HepG2 (cell line): Measurements from ENCODE around the gene S100G. TPM values are rescaled to one million over a fixed set of nuclear protein-coding genes. Genes with fewer than 3 reads are reported as not detected.

Experiments
- AKAP8 ChIP-seq: sonication (generic); formaldehyde crosslinking; IDR thresholded peaks from 2 replicates; pipeline ENCODE4 v1.5.1; 2020; ENCODE audit warnings: mild to moderate bottlenecking, missing genetic modification reagents
- GMEB1 ChIP-seq: sonication (generic); formaldehyde crosslinking; IDR thresholded peaks from 2 replicates; pipeline ENCODE4 v1.5.1; 2020; ENCODE audit warnings: missing genetic modification reagents, mild to moderate bottlenecking, borderline replicate concordance
- KDM5A ChIP-seq: fragments of 200-600 bp; sonication (generic); IDR thresholded peaks from 2 replicates; pipeline ENCODE4 v1.7.0; 2018; ENCODE audit warnings: antibody characterized with exemption, mild to moderate bottlenecking, low read length, borderline replicate concordance
- NFATC3 ChIP-seq: sonication (generic); formaldehyde crosslinking; IDR thresholded peaks from 2 replicates; pipeline ENCODE4 v1.5.1; 2020; ENCODE audit warnings: mild to moderate bottlenecking, missing genetic modification reagents
- RBM22 ChIP-seq: fragments of 200-400 bp; formaldehyde crosslinking; optimal IDR thresholded peaks from 2 replicates; pipeline ENCODE3; 2017; ENCODE audit warnings: mild to moderate bottlenecking, low read length, moderate library complexity
- ZNF142 ChIP-seq: sonication (generic); formaldehyde crosslinking; IDR thresholded peaks from 2 replicates; pipeline ENCODE4 v1.4.0; 2020; ENCODE audit warnings: missing genetic modification reagents
- polyA plus RNA-seq, 8 experiments: library from polyadenylated mRNA; depleted of rRNA in 3 of 8; stranded (reverse) in 7 of 8; unstranded in 1 of 8; fragments of >200 nt; fragmentation: Illumina TruSeq in 4 of 8; extraction: Trizol in 4 of 8; gene quantifications; 2 replicates each; pipeline versions ENCODE4 v1.2.1 to v1.2.3, GENCODE V29; 2011 to 2016; ENCODE audit warnings: low read depth in 4 of 8, missing spikeins in 1 of 8, mixed read lengths in 1 of 8; ENCODE audit not compliant: insufficient read depth in 1 of 8
- total RNA-seq, 5 experiments: library from RNA; depleted of rRNA; stranded (reverse); fragments of >200 nt; fragmentation: Illumina TruSeq; extraction: Trizol; gene quantifications; 2 replicates each; pipeline ENCODE4 v1.2.3, GENCODE V29; 2016; ENCODE audit warnings: low read depth in 1 of 5
- TF ChIP-seq, protein P1 (sequence below): sonication (generic); formaldehyde crosslinking; IDR thresholded peaks from 2 replicates; pipeline ENCODE4 v1.4.0; 2020; ENCODE audit warnings: missing genetic modification reagents

Gene S100G
- total and polyA plus RNA-seq, 2 of the 13 experiments (the other 11 are each of a cell fraction or from before 2014, with no cell fraction given): not detected

- no peak for TF ChIP-seq ZNF142 (CRISPR knock-in tag)
- no peak for TF ChIP-seq RBM22
- TF ChIP-seq AKAP8 (CRISPR knock-in tag): no peak
- TF ChIP-seq NFATC3 (CRISPR knock-in tag): no peak
- no peak for TF ChIP-seq KDM5A
- TF ChIP-seq, protein P1, sequence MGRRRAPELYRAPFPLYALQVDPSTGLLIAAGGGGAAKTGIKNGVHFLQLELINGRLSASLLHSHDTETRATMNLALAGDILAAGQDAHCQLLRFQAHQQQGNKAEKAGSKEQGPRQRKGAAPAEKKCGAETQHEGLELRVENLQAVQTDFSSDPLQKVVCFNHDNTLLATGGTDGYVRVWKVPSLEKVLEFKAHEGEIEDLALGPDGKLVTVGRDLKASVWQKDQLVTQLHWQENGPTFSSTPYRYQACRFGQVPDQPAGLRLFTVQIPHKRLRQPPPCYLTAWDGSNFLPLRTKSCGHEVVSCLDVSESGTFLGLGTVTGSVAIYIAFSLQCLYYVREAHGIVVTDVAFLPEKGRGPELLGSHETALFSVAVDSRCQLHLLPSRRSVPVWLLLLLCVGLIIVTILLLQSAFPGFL (CRISPR knock-in tag): no peak
- no peak for TF ChIP-seq GMEB1 (CRISPR knock-in tag)
Observed at GRCh38 chrX:16662402-16662801, 12.4 kb downstream of the S100G start (continued).
